ENCODE data around the gene ROS1.
"Not testable (repeated sequence)": the region's sequence is repeated elsewhere in the genome, so short reads cannot be mapped to it uniquely, and the experiment has no call there.

GRCh38 chr6:117244571-117244970, 181.2 kb downstream of the ROS1 start:
- not testable (repeated sequence) for TF ChIP-seq CTCF (IDR thresholded peaks at IDR 0.05; ENCODE audit: low read depth, low read length); MYC (IDR thresholded peaks at IDR 0.05; ENCODE audit: low read depth, low read length); POLR2A (IDR thresholded peaks at IDR 0.05; ENCODE audit: extremely low read depth, insufficient read length); MAX (IDR thresholded peaks at IDR 0.05; ENCODE audit: low read depth, low read length)

Data from NB4 (cell line).